Measurements from ENCODE around the gene RBM33. TPM values are rescaled to one million over a fixed set of nuclear protein-coding genes. Genes with fewer than 3 reads are reported as not detected.

The RBM33 gene
- total and polyA plus RNA-seq, 2 of the 8 experiments (the other 6 are each of a cell fraction or from before 2014, with no cell fraction given) = 16.5 to 64.6 TPM

DNA sequence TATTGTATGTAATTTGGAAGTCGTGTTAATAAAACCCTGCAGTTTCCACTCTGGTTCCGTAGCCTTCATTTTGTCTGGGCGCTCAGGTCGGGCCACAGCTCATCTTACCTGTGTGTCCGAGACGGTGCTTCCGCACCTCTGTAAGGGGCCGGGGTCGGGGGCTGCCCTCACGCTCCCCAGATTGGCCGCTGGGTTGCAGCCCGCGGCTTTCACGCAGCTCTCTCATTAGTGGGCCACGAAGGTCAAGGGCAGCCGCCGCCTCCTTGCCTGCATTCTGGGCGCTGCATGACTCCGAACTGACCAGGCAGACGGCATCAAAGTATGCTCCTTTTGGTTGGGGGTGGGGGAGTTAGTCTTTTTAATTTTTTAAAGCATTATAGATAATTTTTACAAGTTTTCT lies 137.0 kb downstream of the RBM33 start:
- no peak overlapping the region for H4K8ac ChIP-seq (ENCODE audit: extremely low read depth, insufficient read depth, low read length)
- no peak overlapping the region for H3K4ac ChIP-seq (replicated peaks; ENCODE audit: insufficient read length, low read depth, low read length)
- no peaks in the 10 kb centered on the region for H3K79me2 ChIP-seq (ENCODE audit: control insufficient read depth in 1 of 2, insufficient read depth in 2 of 2, low read length in 2 of 2)
- H2AFZ ChIP-seq (ENCODE audit: low read length) = no peak overlapping the region
- H3K9ac ChIP-seq (replicated peaks in 1 of 4; ENCODE audit: extremely low read depth in 1 of 4, low read depth in 3 of 4, low read length in 3 of 4) = no peak overlapping the region
- no peak overlapping the region for H3K27ac ChIP-seq (ENCODE audit: low read depth, low read length)
- no peak overlapping the region for H3K23ac ChIP-seq (ENCODE audit: insufficient read length)
- H3K4me3 ChIP-seq (ENCODE audit: extremely low read depth in 1 of 4, insufficient read depth in 2 of 4, low read depth in 3 of 4, low read length in 4 of 4) = no peak overlapping the region
- H2BK5ac ChIP-seq (ENCODE audit: low read depth, low read length) = no peak overlapping the region
- H3K36me3 ChIP-seq (ENCODE audit: control insufficient read depth in 2 of 4, insufficient read depth in 4 of 4, low read length in 3 of 4) = peaks cover 0 to 10% (median 4%) of the 10 kb centered on the region in 4 experiments; a peak in 3 of 8 replicates
- no peak overlapping the region for H2BK15ac ChIP-seq (ENCODE audit: low read length)
- no peak overlapping the region for H4K91ac ChIP-seq (replicated peaks; ENCODE audit: insufficient read length, low read length)
- DNase-seq (ENCODE audit: low read depth in 1 of 2, low spot score in 2 of 2) = no peak
- peaks cover 3 to 10% of the 10 kb centered on the region in 2 experiments for H4K20me1 ChIP-seq (replicated peaks in 1 of 2; ENCODE audit: control insufficient read depth in 1 of 2, insufficient read depth in 2 of 2, low read length in 2 of 2)
- H3K9me3 ChIP-seq (ENCODE audit: insufficient read depth in 2 of 2, low read depth in 1 of 2, low read length in 1 of 2) = no peaks in the 10 kb centered on the region
- POLR2A ChIA-PET (ENCODE audit: partially characterized antibody) = no interaction called here
- no peak overlapping the region for H3K14ac ChIP-seq (ENCODE audit: insufficient read length)
- no peak overlapping the region for H2BK20ac ChIP-seq (ENCODE audit: low read length)
- H2BK120ac ChIP-seq (replicated peaks; ENCODE audit: low read depth, low read length) = no peak overlapping the region
- 96% methylated on average over 20 of the region's 20 CpGs; no CpG with 5 or more reads in 1 of the 2 experiments for WGBS, 2 experiments (ENCODE audit: extremely low coverage in 1 of 2, insufficient coverage in 1 of 2, insufficient read length in 1 of 2, insufficient replicate concordance in 2 of 2, low coverage in 1 of 2, low lambda C conversion rate in 2 of 2, missing lambda C conversion rate in 1 of 2)
- peaks cover 0 to 1% (median 0%) of the 10 kb centered on the region in 4 experiments; a peak in 1 of 7 replicates for H3K27me3 ChIP-seq (replicated peaks in 1 of 4; ENCODE audit: control insufficient read depth in 3 of 4, extremely low read depth in 1 of 4, insufficient read depth in 3 of 4, low read length in 3 of 4)
- H3K56ac ChIP-seq (replicated peaks; ENCODE audit: insufficient read length, low read depth, low read length) = no peak overlapping the region
- H3K4me2 ChIP-seq (ENCODE audit: insufficient read depth in 1 of 2, low read depth in 2 of 2, low read length in 2 of 2) = no peak overlapping the region
- no peak overlapping the region for H4K5ac ChIP-seq (ENCODE audit: insufficient read length, low read depth, low read length)
- 0 out of 2 replicates have a peak, but pooled peaks cover 3% of the 10 kb centered on the region for H3K79me1 ChIP-seq (ENCODE audit: low read depth, low read length)
- no peak overlapping the region for H3K18ac ChIP-seq (ENCODE audit: extremely low read depth, low read length)
- TF ChIP-seq EGR1 (IDR thresholded peaks at IDR 0.05; ENCODE audit: borderline replicate concordance, low read depth, low read length) (no peak), RAD21 (IDR thresholded peaks at IDR 0.05 in 1 of 2, conservative IDR thresholded peaks at IDR 0.05 in 1 of 2; ENCODE audit: low read depth in 2 of 2, low read length in 2 of 2) (no peak), CEBPB (IDR thresholded peaks at IDR 0.05; ENCODE audit: low read depth, low read length) (no peak), SP4 (IDR thresholded peaks at IDR 0.05; ENCODE audit: low read length) (no peak), TAF7 (optimal IDR thresholded peaks at IDR 0.05; ENCODE audit: borderline replicate concordance, low read depth, low read length) (no peak)
- TF ChIP-seq, protein P1, sequence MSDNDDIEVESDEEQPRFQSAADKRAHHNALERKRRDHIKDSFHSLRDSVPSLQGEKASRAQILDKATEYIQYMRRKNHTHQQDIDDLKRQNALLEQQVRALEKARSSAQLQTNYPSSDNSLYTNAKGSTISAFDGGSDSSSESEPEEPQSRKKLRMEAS (IDR thresholded peaks at IDR 0.05) = no peak
- no peak overlapping the region for H2AK5ac ChIP-seq (ENCODE audit: low read depth, low read length)
- peaks cover 0 to 3% (median under 1%) of the 10 kb centered on the region in 4 experiments; a peak in 1 of 7 replicates for H3K4me1 ChIP-seq (replicated peaks in 1 of 4; ENCODE audit: control insufficient read depth in 3 of 4, insufficient read depth in 4 of 4, low read length in 3 of 4)
- CTCF ChIA-PET (ENCODE audit: partially characterized antibody) = no interaction called here
- no peak overlapping the region for H2BK12ac ChIP-seq (ENCODE audit: low read depth, low read length)
- no peaks in the 10 kb centered on the region for H3K23me2 ChIP-seq (ENCODE audit: low read depth, low read length)
- no peak for FAIRE-seq
